Endodermal cell (in vitro differentiated cells): ENCODE results near the gene EOLA2. TPM values are rescaled to one million over a fixed set of nuclear protein-coding genes. Genes with fewer than 3 reads are reported as not detected.

ENCODE experiments used
- DNase-seq: peaks from one replicate; pipeline ENCODE4 v3.0.0-alpha.2; 2017
- H3K27ac ChIP-seq: 2 replicates; pipeline ENCODE4 v1.5.1; 2013; ENCODE audit warnings: mild to moderate bottlenecking, low read depth, low read length, moderate library complexity
- H3K27me3 ChIP-seq: 2 replicates; pipeline ENCODE4 v1.6.1; 2013; ENCODE audit warnings: mild to moderate bottlenecking, low read length, moderate library complexity; ENCODE audit not compliant: insufficient read depth, control insufficient read depth, poor library complexity, severe bottlenecking
- H3K36me3 ChIP-seq: 2 replicates; pipeline ENCODE4 v1.7.0; 2013; ENCODE audit warnings: mild to moderate bottlenecking, low read length, moderate library complexity; ENCODE audit not compliant: control insufficient read depth, insufficient read depth
- H3K4me1 ChIP-seq: one replicate; pipeline ENCODE4 v1.7.0; 2013; ENCODE audit warnings: low read length; ENCODE audit not compliant: control insufficient read depth, insufficient read depth
- H3K4me3 ChIP-seq: 2 replicates; pipeline ENCODE4 v1.5.1; 2013; ENCODE audit warnings: mild to moderate bottlenecking, low read length, moderate library complexity
- H3K9ac ChIP-seq: 2 replicates; pipeline ENCODE4 v1.6.1; 2013; ENCODE audit warnings: mild to moderate bottlenecking, low read length, moderate library complexity; ENCODE audit not compliant: poor library complexity, severe bottlenecking; ENCODE audit errors: extremely low read depth
- H3K9me3 ChIP-seq: 2 replicates; pipeline ENCODE4 v1.6.1; 2013; ENCODE audit warnings: mild to moderate bottlenecking, low read length, moderate library complexity; ENCODE audit not compliant: control insufficient read depth
- H3K27ac Mint-ChIP-seq: 2 replicates; pipeline ENCODE4 v1.8.0; 2020; ENCODE audit warnings: mixed read lengths
- H3K27me3 Mint-ChIP-seq: 2 replicates; pipeline ENCODE4 v1.8.0; 2021; ENCODE audit warnings: mild to moderate bottlenecking, mixed read lengths; ENCODE audit not compliant: insufficient read depth
- H3K36me3 Mint-ChIP-seq: 2 replicates; pipeline ENCODE4 v1.8.0; 2020; ENCODE audit warnings: low read depth, mixed read lengths
- H3K4me1 Mint-ChIP-seq: 2 replicates; pipeline ENCODE4 v1.8.0; 2020; ENCODE audit warnings: mixed read lengths
- H3K4me3 Mint-ChIP-seq: 2 replicates; pipeline ENCODE4 v1.8.0; 2020; ENCODE audit warnings: mild to moderate bottlenecking, moderate library complexity, mixed read lengths
- H3K9me3 Mint-ChIP-seq: 2 replicates; pipeline ENCODE4 v1.8.0; 2020; ENCODE audit warnings: mild to moderate bottlenecking, mixed read lengths
- CTCF ChIP-seq: fragments of 200-600 bp; sonication (generic); conservative IDR thresholded peaks from 2 replicates; pipeline ENCODE4 v1.5.0; 2021; ENCODE audit warnings: antibody characterized with exemption, mild to moderate bottlenecking
- WGBS, 2 experiments: methylation state at CpG; one replicate each; pipeline versions ENCODE4 v1.1.5 to v1.1.7; 2013; ENCODE audit warnings: missing lambda C conversion rate in 2 of 2, mixed read lengths in 1 of 2; ENCODE audit not compliant: insufficient coverage in 1 of 2, insufficient read length in 1 of 2; 5-methylcytosine and 5-hydroxymethylcytosine counted together
- total RNA-seq, 2 donors: library from RNA; stranded (reverse); fragmentation: NEBNext Ultra II Directional in 1 of 2; extraction: Animal tissue kit (Norgen Biotek cat#: 25700) in 1 of 2; gene quantifications; 2 replicates in 1 of 2; 3 replicates in 1 of 2; pipeline ENCODE4 v1.2.1, GENCODE V29; 2021

EOLA2 gene
- total RNA-seq, 2 donors from 2014 or later, result 24.0 to 37.1 TPM

- H3K27ac ChIP-seq, result no peak overlapping the region
- Mint-ChIP-seq H3K4me3 (no peak overlapping the region), H3K36me3 (no peaks in the 10 kb centered on the region), H3K27me3 (no peaks in the 10 kb centered on the region), H3K4me1 (peaks cover 2% of the 10 kb centered on the region), H3K9me3 (peaks cover 31% of the 10 kb centered on the region), H3K27ac (no peak overlapping the region)
- H3K4me1 ChIP-seq, result no peaks in the 10 kb centered on the region
- no peak overlapping the region for H3K4me3 ChIP-seq
- TF ChIP-seq CTCF, result no peak
- no peaks in the 10 kb centered on the region for H3K36me3 ChIP-seq
- no peaks in the 10 kb centered on the region for H3K27me3 ChIP-seq
- WGBS, 2 experiments, result 80 to 93% methylated on average over 1 to 6 of the region's 9 CpGs
- no peak for DNase-seq
- no peak overlapping the region for H3K9ac ChIP-seq
- no peaks in the 10 kb centered on the region for H3K9me3 ChIP-seq
These were observed 28.1 kb downstream of the EOLA2 start for GRCh38 chrX:149910178-149910695.

- no peak for DNase-seq
- TF ChIP-seq CTCF, result no peak
- 75 to 92% methylated on average over 1 to 4 of the region's 4 CpGs for WGBS, 2 experiments
- no peaks in the 10 kb centered on the region for H3K9me3 ChIP-seq
- H3K4me3 ChIP-seq, result no peak overlapping the region
- H3K27me3 ChIP-seq, result no peaks in the 10 kb centered on the region
- Mint-ChIP-seq H3K27ac (no peak overlapping the region), H3K36me3 (no peaks in the 10 kb centered on the region), H3K4me1 (peaks cover 6% of the 10 kb centered on the region), H3K27me3 (no peaks in the 10 kb centered on the region), H3K4me3 (no peak overlapping the region), H3K9me3 (peaks cover 30% of the 10 kb centered on the region)
- no peaks in the 10 kb centered on the region for H3K36me3 ChIP-seq
- no peak overlapping the region for H3K9ac ChIP-seq
- H3K27ac ChIP-seq, result no peak overlapping the region
- no peaks in the 10 kb centered on the region for H3K4me1 ChIP-seq
These were observed 28.7 kb downstream of the EOLA2 start for GRCh38 chrX:149909324-149910177.

DNA sequence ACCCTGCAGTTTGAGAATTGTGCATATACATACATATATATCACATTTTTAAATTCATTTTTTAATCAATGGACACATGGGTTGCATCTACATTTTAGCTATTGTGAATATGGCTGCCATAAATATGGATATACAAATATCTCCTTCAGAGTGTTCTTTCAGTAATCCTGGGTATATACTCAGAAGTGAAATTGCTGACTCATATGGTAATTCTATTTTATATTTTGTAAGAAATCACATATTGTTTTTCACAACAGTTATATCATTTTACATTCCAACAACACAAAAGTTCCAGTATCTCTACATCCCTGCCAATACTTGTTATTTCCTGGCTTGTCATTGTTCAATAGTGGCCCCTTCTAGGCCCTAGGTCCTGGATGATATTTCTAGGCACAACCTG is 29.6 kb downstream of the EOLA2 start:
- Mint-ChIP-seq H3K36me3 (no peaks in the 10 kb centered on the region), H3K4me1 (peaks cover 6% of the 10 kb centered on the region), H3K27me3 (no peaks in the 10 kb centered on the region), H3K9me3 (peaks cover 26% of the 10 kb centered on the region), H3K27ac (no peak overlapping the region), H3K4me3 (no peak overlapping the region)
- Histone ChIP-seq H3K4me1 (no peaks in the 10 kb centered on the region), H3K27me3 (no peaks in the 10 kb centered on the region), H3K27ac (no peak overlapping the region), H3K36me3 (no peaks in the 10 kb centered on the region), H3K9ac (no peak overlapping the region), H3K4me3 (no peak overlapping the region), H3K9me3 (no peaks in the 10 kb centered on the region)
- DNase-seq, result no peak
- TF ChIP-seq CTCF, result no peak
